AG09319 (cell line): ENCODE measurements around the gene OR7C1.
"Not testable (repeated sequence)": the region's sequence is repeated elsewhere in the genome, so short reads cannot be mapped to it uniquely, and the experiment has no call there.

Experiments
- DNase-seq: peaks from one replicate; pipeline ENCODE4 v3.0.0-alpha.2; 2010; ENCODE audit warnings: low read depth; ENCODE audit errors: extremely low read depth
- TF ChIP-seq, protein P1 (sequence below): IDR thresholded peaks from 2 replicates; pipeline ENCODE4 v1.5.1; 2011; ENCODE audit warnings: low read depth, mild to moderate bottlenecking, inconsistent platforms, low read length, moderate library complexity

The OR7C1 gene

DNA sequence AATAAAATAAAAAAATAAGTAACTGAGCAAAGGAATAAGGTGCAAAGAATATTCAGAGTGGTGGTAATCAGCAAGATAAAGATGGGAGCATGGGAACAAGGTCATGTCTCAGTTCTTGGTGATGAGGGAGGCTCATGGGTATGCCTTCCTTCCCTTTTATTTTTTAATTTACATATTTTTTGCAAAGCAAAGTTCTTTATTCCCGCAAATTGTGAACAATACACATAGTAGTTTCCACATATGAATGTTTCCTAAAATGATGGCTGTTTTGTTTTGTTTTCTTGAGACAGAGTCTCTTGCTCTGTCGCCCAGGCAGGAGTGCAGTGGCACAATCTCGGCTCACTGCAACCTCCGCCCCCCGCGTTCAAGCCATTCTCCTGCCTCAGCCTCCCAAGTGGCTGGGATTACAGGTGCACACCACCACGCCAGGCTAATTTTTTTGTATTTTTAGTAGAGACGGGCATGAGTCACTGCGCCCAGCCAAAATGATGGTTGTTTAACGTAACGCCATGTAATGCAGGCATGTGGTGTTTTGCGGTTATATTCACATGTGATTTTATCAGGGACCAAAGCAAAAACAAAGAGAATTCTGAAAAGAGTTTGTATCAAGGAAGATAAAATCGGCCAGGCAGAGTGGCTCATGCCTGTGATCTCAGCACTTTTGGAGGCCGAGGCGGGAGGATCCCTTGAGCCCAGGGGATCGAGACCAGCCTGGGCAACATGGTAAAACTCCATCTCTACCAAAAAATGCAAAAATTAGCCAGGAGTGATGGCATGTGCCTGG is 52.2 kb downstream of the OR7C1 start:
- no peak for DNase-seq
- TF ChIP-seq, protein P1, sequence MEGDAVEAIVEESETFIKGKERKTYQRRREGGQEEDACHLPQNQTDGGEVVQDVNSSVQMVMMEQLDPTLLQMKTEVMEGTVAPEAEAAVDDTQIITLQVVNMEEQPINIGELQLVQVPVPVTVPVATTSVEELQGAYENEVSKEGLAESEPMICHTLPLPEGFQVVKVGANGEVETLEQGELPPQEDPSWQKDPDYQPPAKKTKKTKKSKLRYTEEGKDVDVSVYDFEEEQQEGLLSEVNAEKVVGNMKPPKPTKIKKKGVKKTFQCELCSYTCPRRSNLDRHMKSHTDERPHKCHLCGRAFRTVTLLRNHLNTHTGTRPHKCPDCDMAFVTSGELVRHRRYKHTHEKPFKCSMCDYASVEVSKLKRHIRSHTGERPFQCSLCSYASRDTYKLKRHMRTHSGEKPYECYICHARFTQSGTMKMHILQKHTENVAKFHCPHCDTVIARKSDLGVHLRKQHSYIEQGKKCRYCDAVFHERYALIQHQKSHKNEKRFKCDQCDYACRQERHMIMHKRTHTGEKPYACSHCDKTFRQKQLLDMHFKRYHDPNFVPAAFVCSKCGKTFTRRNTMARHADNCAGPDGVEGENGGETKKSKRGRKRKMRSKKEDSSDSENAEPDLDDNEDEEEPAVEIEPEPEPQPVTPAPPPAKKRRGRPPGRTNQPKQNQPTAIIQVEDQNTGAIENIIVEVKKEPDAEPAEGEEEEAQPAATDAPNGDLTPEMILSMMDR: no peak

DNA sequence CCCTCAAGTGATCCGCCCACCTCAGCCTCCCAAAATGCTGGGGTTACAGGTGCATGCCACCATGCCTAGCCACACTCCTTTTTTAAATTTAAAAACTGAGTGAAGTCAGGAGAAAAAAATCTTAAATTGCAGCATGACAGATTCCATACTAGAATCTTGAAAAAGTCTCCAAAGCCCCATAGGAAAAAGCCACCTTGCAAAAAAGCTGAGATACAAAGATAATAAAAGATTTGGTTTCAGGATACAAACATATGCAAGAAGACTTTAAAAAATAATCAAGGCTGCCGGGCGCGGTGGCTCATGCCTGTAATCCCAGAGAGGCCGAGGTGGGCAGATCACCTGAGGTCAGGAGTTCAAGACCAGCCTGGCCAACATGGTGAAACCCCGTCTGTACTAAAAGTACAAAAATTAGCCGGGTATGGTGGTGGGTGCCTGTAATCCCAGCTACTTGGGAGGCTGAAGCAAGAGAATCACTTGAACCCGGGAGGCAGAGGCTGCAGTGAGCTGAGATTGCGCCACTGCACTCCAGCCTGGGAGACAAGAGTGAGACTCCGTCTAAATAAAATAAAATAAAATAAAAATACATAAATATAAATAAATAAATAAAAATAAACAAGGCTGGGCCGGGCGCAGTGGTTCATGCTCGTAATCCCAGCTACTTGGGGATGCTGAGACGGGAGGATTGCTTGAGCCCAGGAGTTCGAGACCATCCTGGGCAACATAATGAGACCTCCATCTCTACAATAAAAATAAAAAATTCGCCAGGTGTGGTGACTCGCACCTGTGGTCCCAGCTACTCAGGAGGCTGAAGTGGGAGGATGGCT is 53.1 kb downstream of the OR7C1 start:
- DNase-seq: not testable (repeated sequence)

DNA sequence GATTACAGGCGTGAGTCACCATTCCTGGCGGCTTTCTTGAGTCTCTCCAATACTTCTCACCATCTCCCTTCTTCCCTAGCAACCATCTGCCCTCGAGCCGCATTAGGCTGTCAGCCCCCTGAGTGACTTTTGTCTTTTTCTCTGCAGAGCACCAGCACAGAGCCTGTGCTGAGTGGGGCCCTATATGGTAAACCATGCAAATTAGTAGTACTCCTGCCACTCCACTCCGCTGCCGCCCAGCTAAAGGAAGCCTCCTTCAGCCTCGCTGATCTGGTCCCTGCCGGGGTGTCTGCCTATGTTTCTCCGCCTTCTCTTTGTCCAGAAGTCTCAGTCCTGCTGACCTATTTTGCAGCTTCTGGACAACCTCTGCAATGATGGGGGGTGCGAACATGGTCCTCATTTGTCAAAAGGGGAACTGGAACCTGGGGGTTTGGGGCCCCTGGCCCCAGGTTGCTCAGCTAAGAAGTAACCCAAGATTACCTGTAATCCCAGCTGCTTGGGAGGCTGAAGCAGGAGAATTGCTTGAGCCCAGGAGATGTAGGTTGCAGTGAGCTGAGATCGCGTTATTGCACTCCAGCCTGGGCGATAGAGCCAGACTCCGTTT is 54.3 kb downstream of the OR7C1 start:
- not testable (repeated sequence) for DNase-seq

DNA sequence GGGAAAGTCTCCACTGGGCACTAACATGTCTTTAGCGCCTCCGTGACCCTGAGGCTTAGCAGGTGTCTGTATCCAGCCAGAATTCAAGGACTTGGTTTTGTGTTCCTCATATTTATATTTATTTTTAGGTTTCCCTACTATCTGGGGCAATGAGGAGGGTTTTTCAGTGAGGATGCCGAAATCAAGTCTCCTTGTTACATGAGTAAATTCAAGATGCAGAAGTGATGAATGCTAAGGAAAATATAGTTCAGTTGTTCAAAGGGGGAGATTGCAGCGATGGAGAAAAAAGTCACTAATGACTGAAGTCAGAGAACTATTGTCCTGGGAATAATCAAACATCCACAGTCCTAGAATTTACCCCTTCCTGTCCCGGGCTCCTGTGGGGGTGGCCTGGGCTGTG is 55.8 kb downstream of the OR7C1 start:
- TF ChIP-seq, protein P1: no peak
- no peak for DNase-seq

DNA sequence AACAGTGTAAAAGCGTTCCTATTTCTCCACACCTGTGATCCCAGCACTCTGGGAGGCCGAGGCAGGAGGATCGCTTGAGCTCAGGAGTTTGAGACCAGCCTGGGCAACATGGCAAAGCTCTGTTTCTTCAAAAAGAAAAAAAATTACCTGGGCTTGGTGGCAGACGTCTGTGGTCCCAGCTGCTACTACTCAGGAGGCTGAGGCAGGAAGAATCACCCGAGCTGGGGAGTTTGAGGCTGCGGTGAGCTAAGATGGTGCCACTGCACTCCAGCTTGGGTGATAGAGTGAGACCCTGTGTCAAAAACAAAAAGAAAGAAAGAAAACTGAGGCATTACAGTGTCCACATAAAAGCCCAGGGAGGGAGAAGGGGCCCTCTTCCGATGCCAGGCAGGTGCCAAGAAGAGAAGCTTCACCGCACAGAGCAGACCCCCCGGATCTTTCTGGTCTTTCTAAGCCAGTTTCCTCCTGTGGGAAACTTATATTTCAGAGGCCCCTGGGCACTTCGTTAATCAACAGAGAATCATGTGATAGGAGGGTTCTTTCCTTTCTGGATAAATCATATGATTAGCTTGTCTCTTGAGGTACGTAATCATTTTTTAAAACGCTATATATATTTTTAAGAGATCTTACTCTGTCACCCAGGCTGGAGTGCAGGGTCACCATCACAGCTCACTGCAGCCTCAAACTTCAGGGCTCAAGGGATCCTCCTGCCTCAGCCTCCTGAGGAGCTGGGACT is 56.7 kb downstream of the OR7C1 start, which contains the start of gene ADGRE2:
ADGRE2 (minus strand) TSS at position 451 of the 736 bp plus-strand sequence. CDS start 1,804 bp downstream, outside the sequence.
- not testable (repeated sequence) for DNase-seq

DNA sequence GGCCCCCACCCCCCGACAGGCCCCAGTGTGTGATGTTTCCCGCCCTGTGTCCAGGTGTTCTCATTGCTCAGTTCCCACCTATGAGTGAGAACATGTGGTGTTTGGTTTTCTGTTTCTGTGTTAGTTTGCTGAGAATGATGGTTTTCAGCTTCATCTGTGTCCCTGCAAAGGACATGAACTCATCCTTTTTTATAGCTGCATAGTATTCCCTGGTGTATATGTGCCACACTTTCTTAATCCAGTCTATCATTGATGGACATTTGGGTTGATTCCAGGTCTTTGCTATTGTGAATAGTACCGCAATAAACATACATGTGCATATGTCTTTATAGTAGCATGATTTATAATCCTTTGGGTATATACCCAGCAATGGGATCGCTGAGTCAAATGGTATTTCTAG is 57.3 kb downstream of the OR7C1 start:
- DNase-seq: not testable (repeated sequence)

DNA sequence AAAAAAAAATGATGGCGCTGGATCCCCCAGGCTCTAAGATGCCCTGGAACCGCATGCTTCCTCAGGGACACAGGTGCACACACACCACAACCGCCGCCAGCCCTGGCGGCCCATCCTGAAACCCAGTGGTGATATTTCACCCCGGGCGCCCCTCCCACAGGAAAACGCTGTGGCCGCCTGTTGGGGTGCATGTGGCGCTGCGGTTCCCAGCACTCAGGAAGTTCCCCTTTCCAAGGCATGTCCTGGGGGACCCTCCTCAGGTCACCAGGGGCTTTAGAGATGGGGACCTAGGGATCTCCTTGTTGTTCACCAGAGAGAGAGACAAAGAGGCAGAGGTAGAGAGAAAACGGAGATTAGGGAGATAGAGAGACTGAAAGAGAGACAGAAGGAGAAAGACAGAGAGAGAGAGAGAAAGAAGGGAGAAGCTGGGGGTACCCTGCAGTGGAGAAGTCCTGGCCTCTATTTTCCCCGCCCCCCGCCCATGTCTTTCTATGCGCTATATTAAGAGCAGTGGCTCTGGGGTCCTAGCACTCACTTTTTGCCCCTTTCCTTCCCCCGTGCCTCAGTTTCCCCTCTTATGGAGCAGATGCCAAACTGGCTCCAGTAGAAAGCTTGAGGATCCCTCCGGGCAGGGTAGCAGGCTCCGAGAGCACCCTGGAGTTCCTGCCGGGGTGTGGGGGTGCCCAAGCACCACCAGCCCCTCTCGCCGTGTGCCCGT is 59.0 kb downstream of the OR7C1 start:
- TF ChIP-seq, protein P1: no peak
- DNase-seq: no peak

DNA sequence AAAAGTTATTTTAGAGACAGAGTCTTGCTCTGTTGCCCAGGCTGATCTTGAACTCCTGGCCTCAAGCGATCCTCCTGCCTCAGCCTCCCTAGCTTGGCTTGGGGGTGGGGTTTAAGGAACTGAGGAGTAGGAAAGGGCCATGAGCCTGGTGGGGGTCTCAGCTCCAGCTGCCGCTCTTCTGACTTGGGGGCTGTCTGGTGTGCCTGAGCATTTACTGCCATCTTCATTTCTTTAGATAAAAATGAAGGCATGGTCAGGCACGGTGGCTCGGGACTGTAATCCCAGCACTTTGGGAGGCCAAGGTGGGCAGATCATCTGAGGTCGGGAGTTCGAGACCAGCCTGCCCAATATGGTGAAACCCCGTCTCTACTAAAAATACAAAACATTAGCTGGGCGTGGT is 59.7 kb downstream of the OR7C1 start:
- not testable (repeated sequence) for DNase-seq

DNA sequence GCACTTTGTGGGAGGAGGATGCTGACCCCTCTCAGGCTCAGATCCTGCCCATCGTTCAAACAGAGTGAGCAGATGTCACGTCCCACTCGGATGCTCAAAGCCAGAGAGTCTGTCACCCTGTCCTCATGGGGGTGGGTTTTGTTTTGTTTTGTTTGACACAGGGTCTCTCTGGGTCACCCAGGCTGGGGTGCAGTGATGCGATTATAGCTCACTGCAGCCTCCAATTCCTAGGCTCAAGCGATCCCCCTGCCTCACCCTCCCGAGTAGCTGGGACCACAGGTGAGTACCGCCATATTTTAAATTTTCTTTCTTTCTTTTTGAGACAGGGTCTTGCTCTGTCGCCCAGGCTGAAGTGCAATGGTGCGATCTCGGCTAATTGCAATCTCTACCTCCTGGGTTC is 60.6 kb downstream of the OR7C1 start:
- no peak for DNase-seq

DNA sequence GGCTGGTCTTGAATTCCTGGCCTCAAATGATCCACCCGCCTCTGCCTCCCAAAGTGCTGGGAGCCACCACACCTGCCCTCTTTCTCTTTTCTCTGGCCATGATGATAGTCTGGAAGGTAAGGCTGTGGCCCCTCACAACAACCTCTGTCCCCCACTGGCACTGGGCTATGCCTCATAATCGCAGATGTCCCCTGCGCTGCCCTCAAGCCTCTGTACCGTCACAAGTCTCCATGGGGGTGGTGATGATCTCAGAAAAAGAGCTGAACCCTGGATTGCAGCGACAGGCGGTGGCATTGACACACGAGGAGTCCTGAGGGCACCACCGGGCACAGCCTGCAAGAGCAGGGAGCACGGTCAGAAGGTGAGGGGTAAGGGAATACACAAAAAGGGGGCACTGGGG is 61.3 kb downstream of the OR7C1 start:
- not testable (repeated sequence) for DNase-seq

More for the DNA sequence above, 60.6 kb downstream of the OR7C1 start:
- TF ChIP-seq, protein P1: no peak
